ENCODE data around the gene C10orf67. TPM values are rescaled to one million over a fixed set of nuclear protein-coding genes. Genes with fewer than 3 reads are reported as not detected.

C10orf67 gene
- total and polyA plus RNA-seq, 9 donors = 0.08 to 1.0 (median 0.28) TPM

DNA sequence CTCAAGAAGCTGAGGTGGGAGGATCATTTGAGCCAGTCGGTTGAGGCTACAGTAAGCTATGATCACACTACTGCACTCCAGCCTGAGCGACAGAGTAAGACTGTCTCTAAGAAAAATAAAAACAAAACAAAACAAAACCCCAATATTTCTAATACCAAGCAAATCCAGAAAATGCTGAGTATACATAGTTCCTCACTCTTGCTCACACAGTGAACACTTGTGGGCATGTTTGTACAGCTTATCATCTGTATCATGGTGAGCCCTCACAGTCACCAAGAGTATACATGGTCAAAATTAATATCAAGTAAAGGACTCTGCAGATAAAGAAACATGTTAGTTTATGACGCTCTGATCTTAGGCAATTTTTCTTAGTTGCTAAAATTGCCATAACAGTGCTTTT is 41.5 kb upstream of the C10orf67 start:
- Histone ChIP-seq H3K27me3 (no peaks in the 10 kb centered on the region), H3K27ac (no peak overlapping the region), H3K4me1 (ENCODE audit: insufficient read depth) (no peaks in the 10 kb centered on the region), H3K4me3 (no peak overlapping the region), H3K36me3 (no peaks in the 10 kb centered on the region), H3K9me3 (no peaks in the 10 kb centered on the region)
- intact Hi-C loops (cut with DNase I) = no loop called here
- DNase-seq = no peak
- 88 to 91% (median 90%) methylated on average over 3 of the region's 3 CpGs for WGBS, 3 donors
- TF ChIP-seq, protein P1, sequence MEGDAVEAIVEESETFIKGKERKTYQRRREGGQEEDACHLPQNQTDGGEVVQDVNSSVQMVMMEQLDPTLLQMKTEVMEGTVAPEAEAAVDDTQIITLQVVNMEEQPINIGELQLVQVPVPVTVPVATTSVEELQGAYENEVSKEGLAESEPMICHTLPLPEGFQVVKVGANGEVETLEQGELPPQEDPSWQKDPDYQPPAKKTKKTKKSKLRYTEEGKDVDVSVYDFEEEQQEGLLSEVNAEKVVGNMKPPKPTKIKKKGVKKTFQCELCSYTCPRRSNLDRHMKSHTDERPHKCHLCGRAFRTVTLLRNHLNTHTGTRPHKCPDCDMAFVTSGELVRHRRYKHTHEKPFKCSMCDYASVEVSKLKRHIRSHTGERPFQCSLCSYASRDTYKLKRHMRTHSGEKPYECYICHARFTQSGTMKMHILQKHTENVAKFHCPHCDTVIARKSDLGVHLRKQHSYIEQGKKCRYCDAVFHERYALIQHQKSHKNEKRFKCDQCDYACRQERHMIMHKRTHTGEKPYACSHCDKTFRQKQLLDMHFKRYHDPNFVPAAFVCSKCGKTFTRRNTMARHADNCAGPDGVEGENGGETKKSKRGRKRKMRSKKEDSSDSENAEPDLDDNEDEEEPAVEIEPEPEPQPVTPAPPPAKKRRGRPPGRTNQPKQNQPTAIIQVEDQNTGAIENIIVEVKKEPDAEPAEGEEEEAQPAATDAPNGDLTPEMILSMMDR (IDR thresholded peaks at IDR 0.05) = no peak
- no peak for TF ChIP-seq EP300 (IDR thresholded peaks at IDR 0.05)
- no peak for TF ChIP-seq POLR2A (IDR thresholded peaks at IDR 0.05)

GRCh38 chr10:23384364-23384763 is 39.8 kb upstream of the C10orf67 start:
- Histone ChIP-seq H3K36me3 (no peaks in the 10 kb centered on the region), H3K4me1 (ENCODE audit: insufficient read depth) (no peaks in the 10 kb centered on the region), H3K9me3 (no peaks in the 10 kb centered on the region), H3K27me3 (no peaks in the 10 kb centered on the region), H3K27ac (no peak overlapping the region), H3K4me3 (no peak overlapping the region)
- intact Hi-C loops (cut with DNase I) = no loop called here
- no peak for TF ChIP-seq POLR2A (IDR thresholded peaks at IDR 0.05)
- TF ChIP-seq EP300 (IDR thresholded peaks at IDR 0.05) = no peak
- TF ChIP-seq, protein P1 (IDR thresholded peaks at IDR 0.05) = no peak
- DNase-seq = no peak
- 4 to 39% (median 8%) methylated on average over 1 of the region's 1 CpG for WGBS, 3 donors

DNA sequence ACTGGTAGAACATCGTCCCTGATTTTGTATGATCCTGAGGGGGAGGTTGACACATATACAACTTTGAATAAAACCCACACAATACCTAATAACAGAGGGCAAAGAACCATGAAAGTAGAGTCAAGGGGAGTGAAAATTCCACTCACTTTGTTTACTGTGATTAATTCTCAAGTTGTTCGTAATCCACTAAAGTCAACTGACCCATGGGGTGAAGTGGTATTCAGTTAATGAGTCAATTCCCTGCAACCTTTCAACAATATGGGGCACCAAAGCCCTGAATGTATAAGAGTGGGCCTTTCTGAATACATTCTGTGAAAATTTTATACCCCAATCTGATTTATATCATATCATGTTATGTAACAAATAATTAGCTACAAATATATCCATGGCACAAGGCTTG is 39.0 kb upstream of the C10orf67 start:
- no peak for DNase-seq
- no peak for TF ChIP-seq POLR2A (IDR thresholded peaks at IDR 0.05)
- TF ChIP-seq, protein P1 (IDR thresholded peaks at IDR 0.05) = no peak
- TF ChIP-seq EP300 (IDR thresholded peaks at IDR 0.05) = no peak
- Histone ChIP-seq H3K4me3 (no peak overlapping the region), H3K27me3 (no peaks in the 10 kb centered on the region), H3K9me3 (no peaks in the 10 kb centered on the region), H3K36me3 (no peaks in the 10 kb centered on the region), H3K27ac (no peak overlapping the region), H3K4me1 (ENCODE audit: insufficient read depth) (no peaks in the 10 kb centered on the region)
- WGBS, 3 donors = 61 to 75% (median 73%) methylated on average over 2 of the region's 2 CpGs
- intact Hi-C loops (cut with DNase I) = no loop called here

DNA sequence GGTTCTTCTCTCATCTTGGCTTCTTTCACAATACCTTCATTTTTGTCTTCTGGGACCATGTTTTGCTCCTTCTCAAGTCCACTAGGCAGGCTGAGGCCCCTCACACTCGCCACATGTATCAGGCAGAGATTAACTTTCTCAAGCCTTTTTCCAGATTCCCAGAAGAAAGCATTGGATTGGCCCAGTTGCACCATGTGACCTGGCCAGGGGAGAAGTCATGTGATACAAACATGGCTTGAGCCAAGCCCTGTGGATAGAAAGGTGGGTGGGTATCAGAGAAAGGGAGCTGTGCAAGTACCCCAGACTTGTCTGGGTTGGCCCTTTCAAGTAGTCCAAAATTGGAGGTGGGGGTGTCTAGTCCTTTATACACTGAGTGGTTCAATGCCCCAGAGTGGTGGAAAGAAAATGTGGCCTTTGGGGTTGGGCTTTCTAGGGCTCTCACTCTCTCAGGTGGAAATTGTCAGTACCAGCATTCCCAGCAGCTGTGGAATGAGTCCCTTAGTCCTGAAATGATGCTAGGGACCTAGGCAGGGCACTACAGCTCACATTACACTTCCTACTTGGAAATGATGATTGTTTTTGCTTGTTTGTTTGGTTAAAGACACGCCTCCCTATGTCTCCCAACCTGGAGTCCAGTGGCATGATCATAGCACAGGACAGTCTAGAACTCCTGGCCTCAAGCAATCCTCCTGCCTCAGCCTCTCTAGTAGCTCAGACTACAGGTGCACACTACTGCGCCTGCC is 36.9 kb upstream of the C10orf67 start:
- WGBS, 3 donors = 86 to 92% (median 91%) methylated on average over 3 of the region's 3 CpGs
- intact Hi-C loops (cut with DNase I) = no loop called here
- TF ChIP-seq, protein P1 (IDR thresholded peaks at IDR 0.05) = no peak
- TF ChIP-seq POLR2A (IDR thresholded peaks at IDR 0.05) = no peak
- no peak for TF ChIP-seq EP300 (IDR thresholded peaks at IDR 0.05)

More for the DNA sequence above, 36.9 kb upstream of the C10orf67 start:
- H3K27me3 ChIP-seq = no peaks in the 10 kb centered on the region
- H3K4me3 ChIP-seq = no peak overlapping the region
- no peak for DNase-seq
- H3K9me3 ChIP-seq = no peaks in the 10 kb centered on the region
- no peak overlapping the region for H3K27ac ChIP-seq
- no peaks in the 10 kb centered on the region for H3K4me1 ChIP-seq (ENCODE audit: insufficient read depth)
- no peaks in the 10 kb centered on the region for H3K36me3 ChIP-seq
